ENCODE results near the gene IFFO2.

Gene IFFO2

GRCh38 chr1:18998016-18998724 lies 41.7 kb upstream of the IFFO2 start:
- CTCF ChIA-PET: interaction anchor here (1.6 kb wide), 1 partner anchor 33 kb away, joined by 4 read pairs; no protein-coding TSS in a partner anchor

GRCh38 chr1:18997508-18997907 lies 41.0 kb upstream of the IFFO2 start:
- no peak for TF ChIP-seq CTCF (IDR thresholded peaks at IDR 0.05; ENCODE audit: control extremely low read depth, extremely low read depth, low read depth, missing control alignments)
- POLR2A ChIA-PET: no interaction called here
- CTCF ChIA-PET: no interaction called here
- DNase-seq (ENCODE audit: extremely low spot score): no peak

More at GRCh38 chr1:18998016-18998724, 41.7 kb upstream of the IFFO2 start:
- POLR2A ChIA-PET: no interaction called here
- no peak for DNase-seq (ENCODE audit: extremely low spot score)
- no peak for TF ChIP-seq CTCF (IDR thresholded peaks at IDR 0.05; ENCODE audit: control extremely low read depth, extremely low read depth, low read depth, missing control alignments)

GRCh38 chr1:18996548-18997177 lies 40.2 kb upstream of the IFFO2 start:
- POLR2A ChIA-PET: no interaction called here
- DNase-seq (ENCODE audit: extremely low spot score): no peak
- TF ChIP-seq CTCF (IDR thresholded peaks at IDR 0.05; ENCODE audit: control extremely low read depth, extremely low read depth, low read depth, missing control alignments): no peak

GRCh38 chr1:18994381-18994780 lies 37.9 kb upstream of the IFFO2 start:
- ChIA-PET POLR2A (no interaction called here), CTCF (no interaction called here)
- no peak for DNase-seq (ENCODE audit: extremely low spot score)
- TF ChIP-seq CTCF (IDR thresholded peaks at IDR 0.05; ENCODE audit: control extremely low read depth, extremely low read depth, low read depth, missing control alignments): no peak

More at GRCh38 chr1:18996548-18997177, 40.2 kb upstream of the IFFO2 start:
- CTCF ChIA-PET: no interaction called here

- TF ChIP-seq CTCF (IDR thresholded peaks at IDR 0.05; ENCODE audit: control extremely low read depth, extremely low read depth, low read depth, missing control alignments): no peak
- no peak for DNase-seq (ENCODE audit: extremely low spot score)
- ChIA-PET CTCF (no interaction called here), POLR2A (no interaction called here)
Measured at GRCh38 chr1:18992646-18993045, 36.2 kb upstream of the IFFO2 start.

- no peak for TF ChIP-seq CTCF (IDR thresholded peaks at IDR 0.05; ENCODE audit: control extremely low read depth, extremely low read depth, low read depth, missing control alignments)
- POLR2A ChIA-PET: no interaction called here
- CTCF ChIA-PET: no interaction called here
- DNase-seq (ENCODE audit: extremely low spot score): no peak
Measured at GRCh38 chr1:18991585-18991984, 35.1 kb upstream of the IFFO2 start.

Measured in GM10248 (cell line).